H1 (cell line): ENCODE results near the gene KLHL1. TPM values are rescaled to one million over a fixed set of nuclear protein-coding genes. Genes with fewer than 3 reads are reported as not detected.

Experiments used
- CTCF ChIP-seq, 3 experiments: IDR thresholded peaks; 1 replicate in 2 of 3; 2 replicates in 1 of 3; pipeline versions ENCODE4 v1.5.1 to v1.6.1; 2011; ENCODE audit warnings: low read length in 3 of 3, mild to moderate bottlenecking in 3 of 3, inconsistent platforms in 2 of 3, low read depth in 1 of 3, moderate library complexity in 1 of 3; ENCODE audit not compliant: insufficient read depth in 1 of 3; ENCODE audit errors: control extremely low read depth in 1 of 3
- KDM5A ChIP-seq: fragments of 200-600 bp; IDR thresholded peaks from 2 replicates; pipeline ENCODE4 v1.7.1; 2012; ENCODE audit warnings: mild to moderate bottlenecking, low read length, inconsistent platforms, mixed read lengths
- MAFK ChIP-seq: IDR thresholded peaks from 2 replicates; pipeline ENCODE4 v1.6.1; 2012; ENCODE audit warnings: low read depth, mild to moderate bottlenecking, improper control_type of control experiment, low read length
- RBBP5 ChIP-seq: IDR thresholded peaks from 2 replicates; pipeline ENCODE4 v1.7.1; 2012; ENCODE audit warnings: low read depth, mild to moderate bottlenecking, inconsistent platforms, low read length, moderate library complexity, borderline replicate concordance
- RNF2 ChIP-seq: fragments of 200-900, 300-1000 bp; sonication (generic); IDR thresholded peaks from 2 replicates; pipeline ENCODE4 v1.7.1; 2016; ENCODE audit warnings: borderline replicate concordance, low read depth, mild to moderate bottlenecking, antibody characterized with exemption, low read length; ENCODE audit not compliant: poor library complexity, severe bottlenecking; ENCODE audit errors: missing control alignments
- polyA plus RNA-seq, 7 experiments: library from polyadenylated mRNA; depleted of rRNA in 3 of 7; stranded (reverse) in 5 of 7; unstranded in 2 of 7; fragments of >200 nt in 5 of 7; fragments of 200-250 nt in 2 of 7; gene quantifications; 1 replicate in 5 of 7; 2 replicates in 1 of 7; 4 replicates in 1 of 7; pipeline versions ENCODE4 v1.2.1 to v1.2.3, GENCODE V29; 2011 to 2013; ENCODE audit warnings: missing spikeins in 2 of 7, mixed read lengths in 2 of 7
- total RNA-seq: library from RNA; stranded (reverse); fragmentation: NEBNext Ultra II Directional; extraction: Animal tissue kit (Norgen Biotek cat#: 25700); gene quantifications from 2 replicates; pipeline ENCODE4 v1.2.1, GENCODE V29; 2021

KLHL1 gene
- total and polyA plus RNA-seq, 2 of the 8 experiments (the other 6 are each of a cell fraction or from before 2014, with no cell fraction given), result not detected

- TF ChIP-seq CTCF (IDR thresholded peaks at IDR 0.05; ENCODE audit: control extremely low read depth in 1 of 3, insufficient read depth in 1 of 3, low read depth in 1 of 3, low read length in 3 of 3) (no peak), KDM5A (no peak), RBBP5 (no peak), RNF2 (no peak), MAFK (no peak)
These were observed 158.1 kb downstream of the KLHL1 start (continued) for GRCh38 chr13:69950160-69950559.
